ENCODE data around the gene SOX13. TPM values are rescaled to one million over a fixed set of nuclear protein-coding genes. Genes with fewer than 3 reads are reported as not detected.

Gene SOX13
- total and polyA plus RNA-seq, 10 of the 15 experiments (the other 5 are each of a cell fraction or from before 2014, with no cell fraction given) = 0.04 to 0.31 (median 0.11) TPM; not detected in 7

DNA sequence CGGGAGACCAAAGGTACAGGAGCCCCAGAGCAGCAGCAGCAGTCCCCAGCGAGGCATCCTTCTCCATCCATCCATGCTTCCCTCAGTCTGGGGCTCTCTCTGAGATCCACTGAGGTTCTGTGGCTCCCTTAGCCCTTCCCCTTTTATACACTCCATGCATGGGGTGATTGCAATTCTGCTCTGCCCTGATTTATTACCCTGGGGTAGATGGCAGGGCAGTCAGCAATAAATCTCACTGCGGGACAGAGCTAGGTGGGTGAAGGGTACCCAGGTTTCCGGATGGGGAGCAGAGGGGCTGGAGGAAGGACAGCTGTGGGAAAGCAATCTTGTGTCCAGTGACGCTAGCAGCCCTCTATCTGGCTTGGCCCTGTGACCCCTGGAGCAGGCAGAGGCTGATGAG lies 93.3 kb downstream of the SOX13 start, which contains the start of gene REN:
Gene REN (minus strand): TSS at position 119 of the 400 bp plus-strand sequence. CDS start 44 bp downstream, at position 75.
- Histone ChIP-seq H4K20me1 (ENCODE audit: control insufficient read depth, insufficient read depth) (no peaks in the 10 kb centered on the region), H3K9me3 (replicated peaks; ENCODE audit: control insufficient read depth, insufficient read depth, low read length) (peaks cover 8% of the 10 kb centered on the region; the same call in 2 of the 3 replicates), H3K36me3 (ENCODE audit: control insufficient read depth in 2 of 2, insufficient read depth in 2 of 2, low read length in 1 of 2) (no peaks in the 10 kb centered on the region), H3K27me3 (replicated peaks in 1 of 2; ENCODE audit: control insufficient read depth in 2 of 2, insufficient read depth in 2 of 2, low read length in 1 of 2) (no peaks in the 10 kb centered on the region; a peak in 1 of 4 replicates), H3K4me3 (no peak within 1 kb of the TSS), H2AFZ (ENCODE audit: control insufficient read depth, low read depth, low read length) (no peak within 1 kb of the TSS), H3K9ac (ENCODE audit: control insufficient read depth, insufficient read depth, low read length) (no peak within 1 kb of the TSS), H3K79me2 (ENCODE audit: control insufficient read depth, insufficient read depth, low read length) (no peaks in the 10 kb centered on the region), H3K4me1 (ENCODE audit: control insufficient read depth, insufficient read depth, low read length) (no peaks in the 10 kb centered on the region), H3K4me2 (ENCODE audit: control insufficient read depth, insufficient read depth) (no peak within 1 kb of the TSS), H3K27ac (ENCODE audit: control insufficient read depth, insufficient read depth) (no peak within 1 kb of the TSS)
- POLR2A ChIA-PET = interaction anchor here (0.5 kb wide), 1 partner anchor 320 kb away, joined by 3 read pairs; no protein-coding TSS in a partner anchor
- no TSS peak for BruUV-seq (replicated peaks)
- RAD21 ChIA-PET (ENCODE audit: unreplicated experiment) = interaction anchor here (2.5 kb wide), 1 partner anchor 196 kb away, joined by 12 read pairs; no protein-coding TSS in a partner anchor
- FAIRE-seq (no peak), DNase-seq (ENCODE audit: low read depth, low spot score) (no peak), ATAC-seq (no peak)
- intact Hi-C loops (cut with micrococcal nuclease; ENCODE audit: unreplicated experiment) = loop anchor here (10.0 kb wide), 2 partner anchors 229 to 339 kb away; no protein-coding TSS in a partner anchor
- in situ Hi-C loops (cut with MboI) = loop anchor here (5.0 to 10.0 kb wide), 3 partner anchors 41 to 339 kb away; no protein-coding TSS in a partner anchor
- 16% methylated on average over 5 of the region's 5 CpGs for WGBS (ENCODE audit: insufficient coverage, insufficient replicate concordance, low lambda C conversion rate, missing lambda C conversion rate)
- SMC1A ChIA-PET (ENCODE audit: uncharacterized antibody, unreplicated experiment) = interaction anchor here (1.1 to 9.1 kb wide), 5 partner anchors 10 to 232 kb away, joined by 3 to 97 read pairs (median 7); partner anchors contain the start of gene PLEKHA6
- CTCF ChIA-PET = interaction anchor here (0.6 to 9.3 kb wide), 9 partner anchors 10 to 337 kb away, joined by 3 to 195 read pairs (median 4); partner anchors contain the start of gene PLEKHA6
- TF ChIP-seq ZNF274 (IDR thresholded peaks at IDR 0.05; ENCODE audit: insufficient read depth, insufficient read length) (no peak), HCFC1 (IDR thresholded peaks at IDR 0.05; ENCODE audit: low read length) (no peak), HDGF (IDR thresholded peaks at IDR 0.05) (no peak), CREB1 (IDR thresholded peaks at IDR 0.05; ENCODE audit: low read depth) (no peak), YY1 (IDR thresholded peaks at IDR 0.05; ENCODE audit: low read depth, low read length) (no peak), STAT3 (IDR thresholded peaks at IDR 0.05; ENCODE audit: low read depth, low read length) (no peak), SUPT20H (IDR thresholded peaks at IDR 0.05; ENCODE audit: borderline replicate concordance, control insufficient read depth, low read depth, low read length) (no peak), SUZ12 (IDR thresholded peaks at IDR 0.05; ENCODE audit: unreplicated experiment) (no peak), BMI1 (IDR thresholded peaks at IDR 0.05; ENCODE audit: borderline replicate concordance) (no peak), TCF12 (IDR thresholded peaks at IDR 0.05; ENCODE audit: low read depth, low read length) (no peak), E4F1 (IDR thresholded peaks at IDR 0.05; ENCODE audit: borderline replicate concordance, partially characterized antibody) (no peak)
- TF ChIP-seq, protein P1, sequence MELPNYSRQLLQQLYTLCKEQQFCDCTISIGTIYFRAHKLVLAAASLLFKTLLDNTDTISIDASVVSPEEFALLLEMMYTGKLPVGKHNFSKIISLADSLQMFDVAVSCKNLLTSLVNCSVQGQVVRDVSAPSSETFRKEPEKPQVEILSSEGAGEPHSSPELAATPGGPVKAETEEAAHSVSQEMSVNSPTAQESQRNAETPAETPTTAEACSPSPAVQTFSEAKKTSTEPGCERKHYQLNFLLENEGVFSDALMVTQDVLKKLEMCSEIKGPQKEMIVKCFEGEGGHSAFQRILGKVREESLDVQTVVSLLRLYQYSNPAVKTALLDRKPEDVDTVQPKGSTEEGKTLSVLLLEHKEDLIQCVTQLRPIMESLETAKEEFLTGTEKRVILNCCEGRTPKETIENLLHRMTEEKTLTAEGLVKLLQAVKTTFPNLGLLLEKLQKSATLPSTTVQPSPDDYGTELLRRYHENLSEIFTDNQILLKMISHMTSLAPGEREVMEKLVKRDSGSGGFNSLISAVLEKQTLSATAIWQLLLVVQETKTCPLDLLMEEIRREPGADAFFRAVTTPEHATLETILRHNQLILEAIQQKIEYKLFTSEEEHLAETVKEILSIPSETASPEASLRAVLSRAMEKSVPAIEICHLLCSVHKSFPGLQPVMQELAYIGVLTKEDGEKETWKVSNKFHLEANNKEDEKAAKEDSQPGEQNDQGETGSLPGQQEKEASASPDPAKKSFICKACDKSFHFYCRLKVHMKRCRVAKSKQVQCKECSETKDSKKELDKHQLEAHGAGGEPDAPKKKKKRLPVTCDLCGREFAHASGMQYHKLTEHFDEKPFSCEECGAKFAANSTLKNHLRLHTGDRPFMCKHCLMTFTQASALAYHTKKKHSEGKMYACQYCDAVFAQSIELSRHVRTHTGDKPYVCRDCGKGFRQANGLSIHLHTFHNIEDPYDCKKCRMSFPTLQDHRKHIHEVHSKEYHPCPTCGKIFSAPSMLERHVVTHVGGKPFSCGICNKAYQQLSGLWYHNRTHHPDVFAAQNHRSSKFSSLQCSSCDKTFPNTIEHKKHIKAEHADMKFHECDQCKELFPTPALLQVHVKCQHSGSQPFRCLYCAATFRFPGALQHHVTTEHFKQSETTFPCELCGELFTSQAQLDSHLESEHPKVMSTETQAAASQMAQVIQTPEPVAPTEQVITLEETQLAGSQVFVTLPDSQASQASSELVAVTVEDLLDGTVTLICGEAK (IDR thresholded peaks at IDR 0.05; ENCODE audit: borderline replicate concordance) = no peak
- TF ChIP-seq, protein P2, sequence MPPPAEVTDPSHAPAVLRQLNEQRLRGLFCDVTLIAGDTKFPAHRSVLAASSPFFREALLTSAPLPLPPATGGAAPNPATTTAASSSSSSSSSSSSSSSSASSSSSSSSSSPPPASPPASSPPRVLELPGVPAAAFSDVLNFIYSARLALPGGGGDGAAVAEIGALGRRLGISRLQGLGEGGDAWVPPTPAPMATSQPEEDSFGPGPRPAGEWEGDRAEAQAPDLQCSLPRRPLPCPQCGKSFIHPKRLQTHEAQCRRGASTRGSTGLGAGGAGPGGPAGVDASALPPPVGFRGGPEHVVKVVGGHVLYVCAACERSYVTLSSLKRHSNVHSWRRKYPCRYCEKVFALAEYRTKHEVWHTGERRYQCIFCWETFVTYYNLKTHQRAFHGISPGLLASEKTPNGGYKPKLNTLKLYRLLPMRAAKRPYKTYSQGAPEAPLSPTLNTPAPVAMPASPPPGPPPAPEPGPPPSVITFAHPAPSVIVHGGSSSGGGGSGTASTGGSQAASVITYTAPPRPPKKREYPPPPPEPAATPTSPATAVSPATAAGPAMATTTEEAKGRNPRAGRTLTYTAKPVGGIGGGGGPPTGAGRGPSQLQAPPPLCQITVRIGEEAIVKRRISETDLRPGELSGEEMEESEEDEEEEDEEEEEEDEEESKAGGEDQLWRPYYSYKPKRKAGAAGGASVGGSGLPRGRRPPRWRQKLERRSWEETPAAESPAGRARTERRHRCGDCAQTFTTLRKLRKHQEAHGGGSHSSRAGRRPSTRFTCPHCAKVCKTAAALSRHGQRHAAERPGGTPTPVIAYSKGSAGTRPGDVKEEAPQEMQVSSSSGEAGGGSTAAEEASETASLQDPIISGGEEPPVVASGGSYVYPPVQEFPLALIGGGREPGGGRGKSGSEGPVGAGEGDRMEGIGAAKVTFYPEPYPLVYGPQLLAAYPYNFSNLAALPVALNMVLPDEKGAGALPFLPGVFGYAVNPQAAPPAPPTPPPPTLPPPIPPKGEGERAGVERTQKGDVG (CRISPR knock-in tag; IDR thresholded peaks at IDR 0.05) = no peak
